B cell (primary cell): ENCODE measurements around the gene COQ5. TPM values are rescaled to one million over a fixed set of nuclear protein-coding genes. Genes with fewer than 3 reads are reported as not detected.

ENCODE experiments used
- ATAC-seq: fragments of 200-7000 bp; cut with Tn5 transposase; one replicate; pipeline ENCODE4 v1.10.0; 2021; ENCODE audit warnings: low read depth, mild to moderate bottlenecking, moderate number of reproducible peaks, moderate library complexity
- CTCF ChIA-PET: fragments of 350-600 bp; sonication (Branson Sonifier 250); formaldehyde crosslinking; loops from one replicate; lab custom pipeline; 2021; ENCODE audit warnings: antibody characterized with exemption, inconsistent platforms; lab: Charles Lee
- POLR2A ChIA-PET: fragments of 350-600 bp; sonication (Branson Sonifier 250); formaldehyde crosslinking; loops from one replicate; lab custom pipeline; 2021; ENCODE audit warnings: antibody characterized with exemption; lab: Charles Lee
- DNase-seq: peaks from one replicate; pipeline ENCODE4 v3.0.0; 2013
- H2AFZ ChIP-seq: 2 replicates; pipeline ENCODE4 v1.6.1; 2012; ENCODE audit warnings: mild to moderate bottlenecking, low read depth, low read length; ENCODE audit not compliant: insufficient read depth, poor library complexity, severe bottlenecking
- H3K27ac ChIP-seq, 2 donors: 1 replicate in 1 of 2; 2 replicates in 1 of 2; pipeline ENCODE4 v1.5.1; 2012 to 2013; ENCODE audit warnings: low read length in 2 of 2, mild to moderate bottlenecking in 2 of 2, moderate library complexity in 1 of 2
- H3K27me3 ChIP-seq, 4 experiments: fragments of 200-600 bp in 1 of 4; sonication (generic) in 1 of 4; replicated peaks in 1 of 4; 1 replicate in 2 of 4; 2 replicates in 2 of 4; pipeline versions ENCODE4 v1.6.1 to v1.7.0; 2013 to 2016; ENCODE audit warnings: low read length in 3 of 4, mild to moderate bottlenecking in 2 of 4, mixed read lengths in 1 of 4, moderate library complexity in 1 of 4; ENCODE audit not compliant: insufficient read depth in 4 of 4, control insufficient read depth in 3 of 4; ENCODE audit errors: control extremely low read depth in 1 of 4
- H3K36me3 ChIP-seq, 2 experiments: replicated peaks in 1 of 2; 1 replicate in 1 of 2; 2 replicates in 1 of 2; pipeline versions ENCODE4 v1.6.1 to v1.7.1; 2013; ENCODE audit warnings: low read length in 1 of 2; ENCODE audit not compliant: insufficient read depth in 2 of 2, control insufficient read depth in 1 of 2; ENCODE audit errors: control extremely low read depth in 1 of 2, extremely low read depth in 1 of 2
- H3K4me1 ChIP-seq, 2 donors: fragments of 200-600 bp in 1 of 2; sonication (generic) in 1 of 2; 1 replicate in 1 of 2; 2 replicates in 1 of 2; pipeline versions ENCODE4 v1.5.1 to v1.6.1; 2013 to 2017; ENCODE audit warnings: low read length in 2 of 2; ENCODE audit not compliant: control insufficient read depth in 2 of 2, insufficient read depth in 2 of 2
- H3K4me2 ChIP-seq: replicated peaks from 2 replicates; pipeline ENCODE3; 2012; ENCODE audit warnings: mild to moderate bottlenecking, low read depth, low read length; ENCODE audit not compliant: poor library complexity, severe bottlenecking
- H3K4me3 ChIP-seq, 5 experiments: fragments of 200-600 bp in 1 of 5; sonication (generic) in 1 of 5; 1 replicate in 3 of 5; 2 replicates in 2 of 5; pipeline versions ENCODE4 v1.5.1 to v1.7.0; 2011 to 2016; ENCODE audit warnings: low read length in 4 of 5, mild to moderate bottlenecking in 4 of 5, low read depth in 2 of 5, control low read depth in 1 of 5, moderate library complexity in 1 of 5; ENCODE audit not compliant: insufficient read depth in 1 of 5; ENCODE audit errors: control extremely low read depth in 1 of 5, extremely low read depth in 1 of 5
- H3K79me2 ChIP-seq: fragments of 200-600 bp; sonication (generic); one replicate; pipeline ENCODE4 v1.6.0; 2016; ENCODE audit warnings: low read length; ENCODE audit not compliant: control insufficient read depth, insufficient read depth
- H3K9ac ChIP-seq: fragments of 200-600 bp; sonication (generic); 2 replicates; pipeline ENCODE4 v1.6.1; 2017; ENCODE audit warnings: mild to moderate bottlenecking, low read length, moderate library complexity
- H3K9me3 ChIP-seq, 3 donors: one replicate each; pipeline versions ENCODE4 v1.6.1 to v1.7.1; 2013; ENCODE audit warnings: low read length in 2 of 3; ENCODE audit not compliant: control insufficient read depth in 2 of 3, insufficient read depth in 1 of 3; ENCODE audit errors: control extremely low read depth in 1 of 3
- H4K20me1 ChIP-seq: 2 replicates; pipeline ENCODE4 v1.6.0; 2012; ENCODE audit warnings: mild to moderate bottlenecking, low read length; ENCODE audit not compliant: insufficient read depth, control insufficient read depth, poor library complexity, severe bottlenecking
- H3K27ac Mint-ChIP-seq: one replicate; pipeline ENCODE4 v1.8.0; 2021; ENCODE audit warnings: mixed read lengths
- H3K27me3 Mint-ChIP-seq: one replicate; pipeline ENCODE4 v1.8.0; 2021; ENCODE audit warnings: mixed read lengths
- H3K4me1 Mint-ChIP-seq: one replicate; pipeline ENCODE4 v1.8.0; 2021; ENCODE audit warnings: mixed read lengths
- H3K4me3 Mint-ChIP-seq: one replicate; pipeline ENCODE4 v1.8.0; 2021; ENCODE audit warnings: mixed read lengths
- H3K9me3 Mint-ChIP-seq: one replicate; pipeline ENCODE4 v1.8.0; 2022; ENCODE audit warnings: mixed read lengths; ENCODE audit not compliant: insufficient read depth
- CTCF ChIP-seq: fragments of 200-600 bp; IDR thresholded peaks from one replicate; pipeline ENCODE4 v1.8.0; 2022; ENCODE audit warnings: antibody characterized with exemption, mild to moderate bottlenecking
- EZH2 ChIP-seq: IDR thresholded peaks from 2 replicates; pipeline ENCODE4 v1.6.1; 2012; ENCODE audit warnings: borderline replicate concordance, low read depth, mild to moderate bottlenecking, moderate library complexity, low read length; ENCODE audit not compliant: insufficient read depth, poor library complexity, severe bottlenecking
- WGBS: methylation state at CpG from one replicate; pipeline ENCODE4 v1.1.5; 2013; ENCODE audit warnings: missing lambda C conversion rate; ENCODE audit not compliant: insufficient coverage; 5-methylcytosine and 5-hydroxymethylcytosine counted together
- intact Hi-C: fragments of 100-400 bp; cut with micrococcal nuclease; formaldehyde crosslinking; loops from one replicate; pipeline ENCODE4 v1.10.0; 2022
- polyA plus RNA-seq: library from polyadenylated mRNA; depleted of rRNA; stranded (reverse); fragments of >200 nt; gene quantifications from 2 replicates; pipeline ENCODE4 v1.2.3, GENCODE V29; 2012
- total RNA-seq, 2 donors: library from RNA; stranded (reverse); fragments of 120-200 nt in 1 of 2; gene quantifications; 1 replicate in 1 of 2; 2 replicates in 1 of 2; pipeline versions ENCODE4 v1.2.3 to v1.2.4, GENCODE V29; 2013 to 2022

The COQ5 gene
- total and polyA plus RNA-seq, 2 donors (not counting 1 experiment from before 2014, with no cell fraction given): 9.8 to 22.1 TPM

GRCh38 chr12:120534703-120535655, 6.0 kb upstream of the COQ5 start:
- TF ChIP-seq CTCF (peak; percentile 13), EZH2 (no peak)
- DNase-seq (peak; percentile 77), ATAC-seq (peak; percentile 63)
- ChIA-PET CTCF (interaction anchor here (1.0 to 1.8 kb wide), 3 partner anchors 46 to 114 kb away, joined by 3 to 5 read pairs (median 5); partner anchors contain the start of genes POP5 and SRSF9), POLR2A (interaction anchor here (0.6 to 0.7 kb wide), 2 partner anchors 78 to 817 kb away, joined by 3 to 5 read pairs; no protein-coding TSS in a partner anchor)
- Mint-ChIP-seq H3K27me3 (no peaks in the 10 kb centered on the region), H3K27ac (peak overlapping the region; percentile 97), H3K4me3 (peak overlapping the region; percentile 97), H3K9me3 (no peaks in the 10 kb centered on the region), H3K4me1 (peaks cover 55% of the 10 kb centered on the region)
- WGBS: under 1% methylated on average over 42 of the region's 52 CpGs
- H3K4me1 ChIP-seq: peaks cover 44 to 56% of the 10 kb centered on the region in 2 donors
- H3K36me3 ChIP-seq: peaks cover 0 to 7% of the 10 kb centered on the region in 2 experiments
- H3K79me2 ChIP-seq: peaks cover 63% of the 10 kb centered on the region
- peak overlapping the region; percentile 64 to 94 for H3K27ac ChIP-seq
- H3K4me2 ChIP-seq: peak overlapping the region; percentile 85
- H3K9ac ChIP-seq: peak overlapping the region; percentile 90
- intact Hi-C loops: loop anchor here (1.0 to 2.0 kb wide), 4 partner anchors 39 to 152 kb away; partner anchors contain the start of genes COX6A1, DYNLL1, MLEC and POP5
- H3K9me3 ChIP-seq: no peaks in the 10 kb centered on the region
- peak overlapping the region; percentile 77 for H2AFZ ChIP-seq
- H4K20me1 ChIP-seq: peaks cover 57% of the 10 kb centered on the region
- H3K27me3 ChIP-seq: no peaks in the 10 kb centered on the region
- H3K4me3 ChIP-seq: peak overlapping the region; percentile 69 to 93 (median 80)
